Parietal lobe (tissue), 2 donors: ENCODE measurements around the gene SOX1. TPM values are rescaled to one million over a fixed set of nuclear protein-coding genes. Genes with fewer than 3 reads are reported as not detected.

ENCODE experiments used
- small RNA-seq: library from RNA; depleted of rRNA; stranded (forward); fragments of <200 nt; gene quantifications from one replicate; pipeline ENCODE3, GENCODE V24; 2014; ENCODE audit warnings: low replicate concordance
- total RNA-seq: library from RNA; depleted of rRNA; stranded (reverse); fragments of >200 nt; gene quantifications from one replicate; pipeline ENCODE4 v1.2.3, GENCODE V29; 2014

SOX1 gene
- total RNA-seq: 15.7 TPM

DNA sequence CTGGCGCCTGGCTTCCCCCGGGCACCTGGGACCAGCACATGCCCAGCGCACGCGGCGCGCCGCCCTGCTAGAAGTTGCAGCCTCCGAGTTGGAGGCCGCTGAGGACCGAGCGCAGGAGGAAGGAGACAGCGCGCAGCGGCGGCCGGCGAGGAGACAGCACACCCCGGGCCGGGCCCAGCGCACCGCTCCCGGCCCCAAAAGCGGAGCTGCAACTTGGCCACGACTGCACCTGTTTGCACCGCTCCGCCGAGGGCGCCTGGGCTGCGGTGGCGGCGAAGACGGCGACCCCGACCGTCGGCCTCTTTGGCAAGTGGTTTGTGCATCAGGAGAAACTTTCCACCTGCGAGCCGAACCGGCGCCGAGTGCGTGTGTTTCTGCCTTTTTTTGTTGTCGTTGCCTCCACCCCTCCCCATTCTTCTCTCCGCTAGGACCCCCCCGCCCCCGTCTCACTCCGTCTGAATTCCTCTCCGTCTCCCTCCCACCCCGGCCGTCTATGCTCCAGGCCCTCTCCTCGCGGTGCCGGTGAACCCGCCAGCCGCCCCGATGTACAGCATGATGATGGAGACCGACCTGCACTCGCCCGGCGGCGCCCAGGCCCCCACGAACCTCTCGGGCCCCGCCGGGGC is at the start of gene SOX1:
SOX1 (plus strand) TSS at position 34 of the 626 bp plus-strand sequence; CDS start at position 544, 510 bp downstream.

Small RNA genes within 50 kb of the gene (small RNA-seq; reads per million reads assigned to genes)
- 0.40 reads per million, percentile 30 among the genes with 10 or more reads in this experiment for gene RF00287
